T-helper 1 cell treated with Interleukin-12 subunit alpha and Interleukin-12 subunit beta and Interleukin-4 antibody, amounts not matched to agents 30 μg/mL and 1 μg/mL, for 36 hours (primary cell): ENCODE data around the gene TASP1.
A peak's percentile ranks its signal among the peaks of the same experiment; 100 is the strongest.

Experiments
- H3K27ac Mint-ChIP-seq: one replicate; pipeline ENCODE4 v1.8.0; 2021; ENCODE audit warnings: mild to moderate bottlenecking, mixed read lengths
- H3K27me3 Mint-ChIP-seq: one replicate; pipeline ENCODE4 v1.8.0; 2021; ENCODE audit warnings: low read depth, mixed read lengths
- H3K36me3 Mint-ChIP-seq: one replicate; pipeline ENCODE4 v1.8.0; 2021; ENCODE audit warnings: low read depth, mixed read lengths
- H3K4me1 Mint-ChIP-seq: one replicate; pipeline ENCODE4 v1.8.0; 2021; ENCODE audit warnings: low read depth, mixed read lengths
- H3K4me3 Mint-ChIP-seq: one replicate; pipeline ENCODE4 v1.8.0; 2021; ENCODE audit warnings: mild to moderate bottlenecking, moderate library complexity, mixed read lengths
- H3K9me3 Mint-ChIP-seq: one replicate; pipeline ENCODE4 v1.8.0; 2021; ENCODE audit warnings: mixed read lengths

TASP1 gene, protein sequence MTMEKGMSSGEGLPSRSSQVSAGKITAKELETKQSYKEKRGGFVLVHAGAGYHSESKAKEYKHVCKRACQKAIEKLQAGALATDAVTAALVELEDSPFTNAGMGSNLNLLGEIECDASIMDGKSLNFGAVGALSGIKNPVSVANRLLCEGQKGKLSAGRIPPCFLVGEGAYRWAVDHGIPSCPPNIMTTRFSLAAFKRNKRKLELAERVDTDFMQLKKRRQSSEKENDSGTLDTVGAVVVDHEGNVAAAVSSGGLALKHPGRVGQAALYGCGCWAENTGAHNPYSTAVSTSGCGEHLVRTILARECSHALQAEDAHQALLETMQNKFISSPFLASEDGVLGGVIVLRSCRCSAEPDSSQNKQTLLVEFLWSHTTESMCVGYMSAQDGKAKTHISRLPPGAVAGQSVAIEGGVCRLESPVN

DNA sequence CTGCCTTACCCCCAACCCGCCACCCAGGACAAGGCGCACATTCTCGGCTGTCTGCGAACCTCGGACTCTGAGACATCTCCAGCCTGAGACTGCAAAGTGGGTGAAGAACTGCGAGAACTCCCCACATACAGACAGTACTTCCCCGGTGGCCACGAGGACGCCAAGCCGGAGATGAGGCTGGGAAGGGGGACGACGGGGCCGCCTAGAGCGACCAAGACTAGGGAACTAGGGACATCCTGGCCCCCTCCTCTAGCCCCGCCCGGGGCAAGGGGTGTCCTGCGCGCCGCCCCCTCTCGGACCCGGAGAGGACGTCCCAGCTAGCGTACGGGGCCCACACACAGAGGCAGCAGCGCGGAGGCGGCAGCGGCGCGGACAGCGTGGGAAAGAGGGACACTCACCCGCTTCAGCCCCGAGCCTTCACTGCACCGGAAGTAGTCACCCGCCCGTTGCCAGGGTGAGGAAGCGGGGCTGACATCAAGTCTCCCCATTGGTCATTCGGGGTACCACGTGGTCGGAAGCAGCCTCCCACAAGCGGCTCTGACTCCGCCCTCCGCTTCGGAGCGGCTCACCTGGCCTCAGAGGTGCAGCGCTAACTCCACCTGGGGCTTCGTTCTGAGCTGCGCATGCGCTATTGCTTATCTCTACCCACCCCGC lies at the start of gene TASP1:
TASP1 (minus strand) TSS at position 437 of the 654 bp plus-strand sequence. CDS start 8,854 bp downstream, outside the sequence.
- peaks cover 3% of the 10 kb centered on the region for H3K36me3 Mint-ChIP-seq
- H3K4me1 Mint-ChIP-seq, result peaks cover 22% of the 10 kb centered on the region
- peak within 1 kb of the TSS; percentile 70 for H3K27ac Mint-ChIP-seq
- H3K9me3 Mint-ChIP-seq, result no peaks in the 10 kb centered on the region
- peak within 1 kb of the TSS; percentile 97 for H3K4me3 Mint-ChIP-seq
- peaks cover 5% of the 10 kb centered on the region for H3K27me3 Mint-ChIP-seq

DNA sequence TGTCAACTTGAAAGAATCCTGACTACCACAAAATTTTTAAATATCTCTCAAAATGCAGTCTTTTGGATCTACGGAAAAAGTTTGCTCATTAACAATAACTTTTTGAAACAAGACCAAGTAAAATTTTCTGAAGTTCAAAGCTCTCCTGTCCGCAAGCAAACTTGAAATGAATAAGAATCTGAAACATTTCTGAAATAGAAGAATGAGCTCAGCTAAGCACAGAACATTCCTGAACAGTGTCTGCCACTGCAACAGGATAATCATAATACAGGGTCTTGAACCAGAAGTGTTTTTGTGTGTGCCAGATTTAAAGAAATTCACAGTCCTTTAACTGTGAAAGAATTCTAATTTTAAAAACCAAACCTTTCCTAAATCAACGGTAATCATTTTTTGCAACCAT lies 49.1 kb upstream of the TASP1 start:
- peaks cover 8% of the 10 kb centered on the region for H3K27me3 Mint-ChIP-seq
- H3K9me3 Mint-ChIP-seq, result no peaks in the 10 kb centered on the region
- no peak overlapping the region for H3K4me3 Mint-ChIP-seq
- peaks cover 4% of the 10 kb centered on the region for H3K4me1 Mint-ChIP-seq
- no peak overlapping the region for H3K27ac Mint-ChIP-seq
- H3K36me3 Mint-ChIP-seq, result no peaks in the 10 kb centered on the region

DNA sequence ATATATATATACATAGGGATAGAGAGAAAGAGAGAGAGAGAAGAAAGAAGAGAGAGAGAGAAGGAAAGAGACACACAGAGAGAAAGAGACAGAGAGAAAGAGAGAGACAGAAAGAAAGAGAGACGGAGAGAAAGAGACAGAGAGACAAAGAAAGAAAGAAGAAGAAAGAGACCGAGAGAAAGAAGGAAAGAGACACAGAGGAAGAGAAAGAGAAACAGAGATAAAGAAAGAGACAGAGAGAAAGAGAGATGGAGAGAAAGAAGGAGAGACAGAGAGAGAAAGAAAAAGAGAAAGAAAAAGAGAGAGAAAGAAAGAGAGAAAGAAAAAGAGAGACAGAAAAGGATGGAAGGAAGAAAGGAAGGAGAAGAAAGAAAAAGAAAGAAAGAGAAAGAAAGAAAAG lies 46.9 kb upstream of the TASP1 start:
- H3K4me1 Mint-ChIP-seq, result peaks cover 4% of the 10 kb centered on the region
- H3K4me3 Mint-ChIP-seq, result no peak overlapping the region
- H3K36me3 Mint-ChIP-seq, result no peaks in the 10 kb centered on the region
- H3K27ac Mint-ChIP-seq, result no peak overlapping the region
- peaks cover 8% of the 10 kb centered on the region for H3K27me3 Mint-ChIP-seq
- H3K9me3 Mint-ChIP-seq, result no peaks in the 10 kb centered on the region

DNA sequence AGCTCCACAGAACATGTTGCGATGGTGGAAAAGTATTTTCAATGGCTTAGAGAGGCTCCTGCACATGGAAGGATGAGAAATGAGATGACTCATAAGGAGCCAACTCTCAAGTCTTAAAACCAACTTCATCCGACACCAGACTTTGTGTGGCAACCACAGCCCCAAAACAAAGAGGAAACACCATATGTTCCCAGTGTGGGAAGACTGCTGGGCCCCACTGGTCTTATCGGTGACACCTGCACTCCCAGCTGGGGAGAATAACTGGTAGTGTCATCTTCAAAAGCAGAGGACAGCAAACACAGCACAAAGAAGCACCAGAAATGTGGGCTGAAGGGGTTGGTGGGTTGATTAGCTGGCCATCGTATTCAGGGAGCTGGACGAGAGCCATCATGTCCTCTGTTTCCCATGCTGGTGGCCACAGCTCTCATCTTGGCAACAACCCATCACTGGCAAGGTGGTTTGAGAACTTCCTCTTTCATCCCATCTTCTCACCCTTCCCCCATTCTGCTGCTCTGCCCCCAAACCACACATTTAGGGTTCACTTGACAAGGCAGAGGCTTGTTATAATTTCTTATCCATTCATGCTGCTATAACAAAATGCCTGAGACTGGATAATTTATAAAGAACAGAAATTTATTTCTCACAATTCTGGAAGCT lies 46.0 kb upstream of the TASP1 start:
- Mint-ChIP-seq H3K27ac (no peak overlapping the region), H3K27me3 (peaks cover 8% of the 10 kb centered on the region), H3K36me3 (no peaks in the 10 kb centered on the region), H3K4me3 (no peak overlapping the region), H3K4me1 (peaks cover 4% of the 10 kb centered on the region), H3K9me3 (no peaks in the 10 kb centered on the region)

DNA sequence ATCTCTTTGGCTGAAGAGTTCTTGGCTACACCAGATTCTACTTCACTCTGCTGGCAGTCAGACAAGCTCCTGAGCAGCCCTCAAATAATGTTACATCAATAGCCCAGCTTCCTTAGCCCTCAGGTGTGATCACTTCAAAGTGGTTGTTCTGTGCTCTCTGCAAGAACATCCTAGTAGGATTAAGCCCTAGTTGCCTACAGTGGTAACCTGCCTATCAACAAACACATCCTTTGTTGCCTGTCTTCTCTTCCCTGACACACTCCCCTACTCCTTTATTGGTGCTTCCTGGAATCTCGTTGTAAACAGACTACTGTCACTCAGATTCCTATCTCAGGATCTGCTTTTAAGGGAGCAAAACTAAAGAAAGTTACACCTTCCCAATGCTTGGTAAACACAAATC lies 45.1 kb upstream of the TASP1 start:
- Mint-ChIP-seq H3K36me3 (no peaks in the 10 kb centered on the region), H3K4me3 (no peak overlapping the region), H3K27ac (no peak overlapping the region), H3K9me3 (no peaks in the 10 kb centered on the region), H3K4me1 (peaks cover 4% of the 10 kb centered on the region), H3K27me3 (peaks cover 8% of the 10 kb centered on the region)

DNA sequence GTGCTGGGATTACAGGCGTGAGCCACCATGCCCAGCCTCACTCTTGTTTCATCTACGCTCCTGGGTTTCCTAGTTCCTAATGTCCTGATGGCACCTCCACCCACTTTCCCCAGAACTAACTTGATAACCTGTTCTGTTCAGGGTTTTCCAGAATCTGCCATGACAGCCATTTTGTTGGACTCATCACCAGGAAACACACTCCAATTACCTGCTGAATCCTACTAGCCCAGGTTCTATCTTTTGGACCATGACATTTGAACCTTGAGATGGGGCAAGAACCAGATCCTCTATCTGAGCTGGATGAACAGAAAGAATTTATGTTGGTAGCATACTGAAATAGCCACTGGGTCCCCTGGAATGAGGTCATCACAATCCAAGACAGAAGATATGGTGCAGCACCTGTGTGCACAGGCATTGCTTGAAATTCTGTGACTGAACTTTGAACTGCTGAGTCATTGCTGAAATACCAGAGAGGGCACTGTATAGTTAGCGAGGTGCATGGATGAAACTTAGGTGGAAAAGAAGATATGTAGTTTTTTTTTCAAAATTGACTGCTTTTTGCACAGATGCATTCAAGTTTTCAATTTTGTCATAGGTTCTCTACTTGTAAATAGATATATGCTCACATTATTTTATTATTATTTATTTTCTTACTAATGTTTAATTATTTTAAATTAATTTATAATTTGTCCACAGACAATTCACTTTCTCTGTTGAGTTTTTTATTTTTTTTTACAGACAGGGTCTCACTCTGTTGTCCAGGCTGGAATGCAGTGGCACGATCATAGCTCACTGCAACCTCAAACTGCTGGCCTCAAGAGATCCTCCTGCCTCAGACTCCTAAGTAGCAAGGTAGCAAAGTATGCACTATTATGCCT lies 42.8 kb upstream of the TASP1 start:
- Mint-ChIP-seq H3K36me3 (no peaks in the 10 kb centered on the region), H3K27me3 (peaks cover 6% of the 10 kb centered on the region), H3K9me3 (no peaks in the 10 kb centered on the region), H3K27ac (no peak overlapping the region), H3K4me1 (peaks cover 4% of the 10 kb centered on the region), H3K4me3 (no peak overlapping the region)

DNA sequence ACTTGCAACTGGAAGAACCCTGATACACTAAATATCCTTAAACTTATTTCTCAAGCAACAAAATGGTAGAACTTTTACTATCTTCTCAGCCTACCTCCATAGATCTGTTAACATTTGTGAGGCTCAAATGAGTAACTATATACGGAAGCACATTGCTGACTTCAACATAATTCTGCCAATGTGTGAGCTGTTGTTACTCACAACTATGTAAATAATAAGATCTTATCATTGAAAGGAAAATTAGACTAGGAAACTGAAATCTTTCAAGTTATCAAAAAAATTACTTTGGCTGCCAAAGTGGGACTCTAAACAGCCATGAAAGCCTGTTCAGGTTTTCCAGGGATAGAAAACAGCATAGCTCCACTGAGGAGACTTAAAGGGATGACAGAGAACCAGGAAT lies 40.2 kb upstream of the TASP1 start:
- no peak overlapping the region for H3K27ac Mint-ChIP-seq
- H3K9me3 Mint-ChIP-seq, result no peaks in the 10 kb centered on the region

DNA sequence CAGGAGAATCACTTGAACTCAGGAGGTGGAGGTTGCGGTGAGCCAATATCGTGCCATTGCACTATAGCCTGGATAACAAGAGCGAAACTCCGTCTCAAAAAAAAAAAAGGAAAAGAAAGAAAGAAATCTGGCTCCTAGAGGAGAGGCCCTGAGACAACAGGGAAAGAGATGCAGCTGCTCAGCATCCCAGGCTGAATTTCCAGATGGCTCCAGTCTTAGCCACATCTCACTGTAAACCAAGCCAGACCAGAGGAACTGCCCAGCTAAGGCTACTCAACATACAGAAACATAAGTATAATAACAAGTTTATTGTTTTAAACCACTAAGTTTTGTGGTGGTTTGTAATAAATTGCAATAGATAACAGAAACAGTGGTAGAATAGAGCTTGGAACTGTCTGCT lies 38.5 kb upstream of the TASP1 start:
- Mint-ChIP-seq H3K4me3 (no peak overlapping the region), H3K9me3 (no peaks in the 10 kb centered on the region), H3K36me3 (no peaks in the 10 kb centered on the region), H3K27ac (no peak overlapping the region), H3K4me1 (no peaks in the 10 kb centered on the region), H3K27me3 (no peaks in the 10 kb centered on the region)

More for the DNA sequence above, 40.2 kb upstream of the TASP1 start:
- Mint-ChIP-seq H3K4me1 (no peaks in the 10 kb centered on the region), H3K4me3 (no peak overlapping the region), H3K27me3 (peaks cover 5% of the 10 kb centered on the region), H3K36me3 (no peaks in the 10 kb centered on the region)

DNA sequence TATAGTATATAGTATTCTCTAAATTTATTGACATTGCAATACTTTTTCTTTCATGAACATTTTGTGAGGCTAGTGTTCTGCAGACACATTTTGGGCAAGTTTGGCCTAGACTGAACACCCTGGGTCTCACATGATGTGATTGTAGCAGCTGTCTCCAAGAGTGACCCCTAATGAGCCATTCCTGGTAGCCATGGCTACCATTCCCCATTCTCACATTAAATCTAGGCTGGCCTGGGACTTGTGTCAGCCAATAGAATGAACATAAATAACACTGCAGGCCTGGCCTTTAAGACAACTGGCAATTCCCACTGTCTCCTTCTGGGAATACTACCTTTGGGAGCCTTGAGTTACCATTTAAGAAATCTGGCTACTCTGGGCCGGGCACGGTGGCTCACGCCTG lies 38.0 kb upstream of the TASP1 start:
- no peaks in the 10 kb centered on the region for H3K4me1 Mint-ChIP-seq
- H3K36me3 Mint-ChIP-seq, result no peaks in the 10 kb centered on the region

DNA sequence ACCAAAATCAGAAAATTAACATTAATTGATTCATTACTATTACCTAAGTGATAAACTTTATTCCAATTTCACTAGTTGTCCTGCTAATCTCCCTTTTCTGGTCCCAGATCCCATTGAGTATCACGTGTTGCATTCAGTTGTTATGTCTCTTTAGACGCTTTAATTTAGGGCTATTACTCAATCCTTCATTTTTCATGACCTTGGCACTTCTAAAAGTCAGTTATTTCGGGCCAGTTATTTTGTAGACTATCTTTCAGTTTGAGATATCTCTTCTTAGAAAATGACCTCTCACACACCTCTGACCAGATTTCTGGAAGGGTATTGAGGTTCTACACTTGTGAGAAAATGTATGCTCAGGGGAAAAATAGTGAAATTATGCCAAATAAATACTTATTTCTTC lies 34.0 kb upstream of the TASP1 start:
- Mint-ChIP-seq H3K36me3 (no peaks in the 10 kb centered on the region), H3K9me3 (no peaks in the 10 kb centered on the region), H3K27me3 (peaks cover 7% of the 10 kb centered on the region), H3K27ac (no peak overlapping the region), H3K4me3 (no peak overlapping the region), H3K4me1 (no peaks in the 10 kb centered on the region)

More for the DNA sequence above, 38.0 kb upstream of the TASP1 start:
- Mint-ChIP-seq H3K27me3 (peaks cover 4% of the 10 kb centered on the region), H3K4me3 (no peak overlapping the region), H3K9me3 (no peaks in the 10 kb centered on the region), H3K27ac (no peak overlapping the region)

DNA sequence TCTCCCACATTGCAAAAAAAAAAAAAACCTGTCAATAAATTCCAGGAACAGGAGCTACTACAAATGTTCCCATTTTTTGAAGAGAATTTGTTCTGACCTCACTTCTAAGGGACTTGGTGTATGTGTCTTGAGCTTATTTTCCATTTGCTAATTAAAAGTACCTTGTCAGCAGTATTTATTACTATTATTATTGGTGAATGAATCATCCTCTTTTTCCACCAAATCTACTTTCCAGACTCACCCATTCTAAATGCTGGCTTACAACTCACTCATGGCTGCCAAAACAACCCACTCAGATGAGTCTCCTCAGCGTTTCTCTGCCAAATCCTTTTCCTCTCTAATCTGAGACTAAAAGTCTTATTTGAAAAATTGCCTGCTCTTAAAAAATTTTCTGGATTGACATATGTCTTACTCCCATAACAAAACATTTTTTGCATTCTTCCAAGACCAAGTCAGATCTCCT lies 33.2 kb upstream of the TASP1 start:
- H3K9me3 Mint-ChIP-seq, result no peaks in the 10 kb centered on the region
- H3K4me3 Mint-ChIP-seq, result no peak overlapping the region
- peaks cover 7% of the 10 kb centered on the region for H3K27me3 Mint-ChIP-seq
- no peak overlapping the region for H3K27ac Mint-ChIP-seq
- H3K36me3 Mint-ChIP-seq, result no peaks in the 10 kb centered on the region
- no peaks in the 10 kb centered on the region for H3K4me1 Mint-ChIP-seq

DNA sequence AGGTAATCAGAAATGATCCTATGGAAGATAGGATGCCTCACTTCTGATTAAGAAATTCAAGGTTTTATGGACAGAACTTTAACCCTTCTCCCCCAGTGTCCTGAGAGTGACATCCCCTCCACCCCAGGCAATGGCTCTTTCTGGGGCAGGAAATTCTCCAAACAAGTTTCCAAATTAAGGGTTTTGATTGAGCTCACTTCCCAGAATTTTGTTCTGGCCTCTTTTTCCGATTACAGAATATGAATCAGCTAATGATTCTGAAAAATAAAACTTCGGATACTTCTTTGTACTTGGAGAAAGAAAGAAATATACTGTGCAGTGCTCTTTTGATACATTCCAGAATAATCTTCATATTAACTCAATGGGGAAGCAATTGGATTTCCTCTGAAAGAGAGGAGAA lies 32.8 kb upstream of the TASP1 start:
- no peak overlapping the region for H3K4me3 Mint-ChIP-seq
- H3K27me3 Mint-ChIP-seq, result peaks cover 7% of the 10 kb centered on the region
- H3K4me1 Mint-ChIP-seq, result no peaks in the 10 kb centered on the region
- H3K9me3 Mint-ChIP-seq, result no peaks in the 10 kb centered on the region
- no peak overlapping the region for H3K27ac Mint-ChIP-seq
- H3K36me3 Mint-ChIP-seq, result no peaks in the 10 kb centered on the region

DNA sequence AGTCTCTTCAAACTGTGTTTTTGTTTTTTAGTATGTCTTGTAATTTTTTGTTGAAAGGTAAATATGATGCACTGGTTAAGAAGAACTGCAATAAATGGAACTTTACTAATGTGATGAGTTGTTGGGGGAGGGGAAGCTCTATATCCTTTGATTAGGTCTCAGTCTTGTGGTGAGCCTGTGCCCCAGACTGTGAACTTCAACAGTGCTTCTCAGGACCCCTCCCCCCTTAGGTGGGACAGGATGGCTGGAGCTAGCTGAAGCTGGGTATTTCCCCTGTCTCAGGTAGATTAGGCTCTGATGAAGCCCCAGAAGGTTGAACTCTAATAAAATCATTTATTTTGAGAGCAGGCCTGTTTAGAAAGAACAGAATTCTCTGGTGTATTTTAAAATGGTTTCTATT lies 31.4 kb upstream of the TASP1 start:
- Mint-ChIP-seq H3K4me3 (no peak overlapping the region), H3K4me1 (no peaks in the 10 kb centered on the region), H3K27ac (no peak overlapping the region), H3K9me3 (no peaks in the 10 kb centered on the region), H3K27me3 (peaks cover 7% of the 10 kb centered on the region), H3K36me3 (no peaks in the 10 kb centered on the region)
